ENCODE measurements around the gene KCNH1. TPM values are rescaled to one million over a fixed set of nuclear protein-coding genes. Genes with fewer than 3 reads are reported as not detected.

Gene KCNH1
- total RNA-seq, 2 donors from 2014 or later: 0.68 to 1.2 TPM

DNA sequence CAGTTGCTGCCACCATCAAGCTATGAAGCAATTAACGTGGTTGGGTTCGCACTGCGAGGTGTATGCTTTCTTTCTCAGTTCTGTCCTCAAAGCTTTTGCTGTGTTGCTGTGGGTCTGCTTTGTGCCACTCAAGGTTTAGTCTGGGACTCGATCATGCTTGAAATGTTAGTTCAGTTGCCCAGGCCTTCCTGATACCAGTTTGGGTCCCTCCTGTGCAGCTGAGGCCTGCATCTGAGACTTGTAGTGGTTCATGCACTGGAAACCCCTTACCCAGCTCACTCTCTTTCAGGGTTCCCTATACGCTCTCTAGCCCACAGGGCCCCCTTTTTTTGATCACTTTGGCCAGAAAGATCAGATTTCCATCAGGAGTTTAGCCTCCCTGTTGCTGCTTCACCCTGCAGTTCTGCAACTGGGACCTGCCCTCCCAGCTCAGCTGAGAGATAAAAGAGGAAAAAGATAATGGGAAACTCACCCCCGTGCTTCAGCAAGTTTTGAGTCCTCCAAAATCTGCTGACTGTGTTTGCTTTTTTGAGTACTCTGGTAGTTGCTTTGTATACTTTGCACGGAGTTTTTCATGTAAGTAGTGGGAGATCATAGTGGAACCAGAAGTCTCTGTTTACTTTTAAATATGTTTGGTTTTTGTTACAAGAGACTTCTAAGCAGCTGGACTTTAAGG, 488.2 kb downstream of the KCNH1 start:
- no peaks in the 10 kb centered on the region for H3K36me3 ChIP-seq
- no peak overlapping the region for H3K27ac ChIP-seq
- H3K4me3 ChIP-seq: no peak overlapping the region
- no peaks in the 10 kb centered on the region for H3K4me1 ChIP-seq (replicated peaks)
- H3K9me3 ChIP-seq: no peaks in the 10 kb centered on the region
- TF ChIP-seq POLR2A (IDR thresholded peaks at IDR 0.05) (no peak), POLR2AphosphoS5 (IDR thresholded peaks at IDR 0.05) (no peak)
- TF ChIP-seq, protein P1, sequence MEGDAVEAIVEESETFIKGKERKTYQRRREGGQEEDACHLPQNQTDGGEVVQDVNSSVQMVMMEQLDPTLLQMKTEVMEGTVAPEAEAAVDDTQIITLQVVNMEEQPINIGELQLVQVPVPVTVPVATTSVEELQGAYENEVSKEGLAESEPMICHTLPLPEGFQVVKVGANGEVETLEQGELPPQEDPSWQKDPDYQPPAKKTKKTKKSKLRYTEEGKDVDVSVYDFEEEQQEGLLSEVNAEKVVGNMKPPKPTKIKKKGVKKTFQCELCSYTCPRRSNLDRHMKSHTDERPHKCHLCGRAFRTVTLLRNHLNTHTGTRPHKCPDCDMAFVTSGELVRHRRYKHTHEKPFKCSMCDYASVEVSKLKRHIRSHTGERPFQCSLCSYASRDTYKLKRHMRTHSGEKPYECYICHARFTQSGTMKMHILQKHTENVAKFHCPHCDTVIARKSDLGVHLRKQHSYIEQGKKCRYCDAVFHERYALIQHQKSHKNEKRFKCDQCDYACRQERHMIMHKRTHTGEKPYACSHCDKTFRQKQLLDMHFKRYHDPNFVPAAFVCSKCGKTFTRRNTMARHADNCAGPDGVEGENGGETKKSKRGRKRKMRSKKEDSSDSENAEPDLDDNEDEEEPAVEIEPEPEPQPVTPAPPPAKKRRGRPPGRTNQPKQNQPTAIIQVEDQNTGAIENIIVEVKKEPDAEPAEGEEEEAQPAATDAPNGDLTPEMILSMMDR (IDR thresholded peaks at IDR 0.05): no peak
- H3K27me3 ChIP-seq (replicated peaks; ENCODE audit: insufficient read depth): no peaks in the 10 kb centered on the region
- 75% methylated on average over 7 of the region's 7 CpGs for WGBS
- intact Hi-C loops (cut with DNase I): no loop called here
- DNase-seq (ENCODE audit: low spot score): no peak

DNA sequence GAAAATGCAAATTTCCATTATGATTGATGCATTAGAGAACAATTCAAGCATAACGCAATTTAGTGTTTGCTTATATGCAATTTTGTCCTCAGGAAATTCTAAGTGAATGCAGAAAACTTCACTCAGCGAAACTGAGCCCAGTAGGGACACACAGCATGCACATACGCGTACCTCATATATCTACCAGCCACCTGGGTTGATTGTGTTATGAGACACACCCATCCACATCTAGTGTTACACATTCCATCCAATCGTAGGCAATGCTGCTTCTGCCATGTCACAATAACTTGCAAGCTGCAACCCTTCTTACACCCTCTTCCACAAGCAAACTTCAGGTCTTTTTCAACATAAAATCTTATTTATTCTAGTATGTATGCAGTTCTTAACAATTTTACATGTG, 492.4 kb downstream of the KCNH1 start:
- no peak for DNase-seq (ENCODE audit: low spot score)
- Histone ChIP-seq H3K27me3 (replicated peaks; ENCODE audit: insufficient read depth) (no peaks in the 10 kb centered on the region), H3K36me3 (no peaks in the 10 kb centered on the region), H3K4me1 (replicated peaks) (no peaks in the 10 kb centered on the region), H3K27ac (no peak overlapping the region), H3K9me3 (no peaks in the 10 kb centered on the region), H3K4me3 (no peak overlapping the region)
- intact Hi-C loops (cut with DNase I): no loop called here
- no peak for TF ChIP-seq POLR2AphosphoS5 (IDR thresholded peaks at IDR 0.05)
- no peak for TF ChIP-seq POLR2A (IDR thresholded peaks at IDR 0.05)
- TF ChIP-seq, protein P1 (IDR thresholded peaks at IDR 0.05): no peak
- 80% methylated on average over 5 of the region's 5 CpGs for WGBS

DNA sequence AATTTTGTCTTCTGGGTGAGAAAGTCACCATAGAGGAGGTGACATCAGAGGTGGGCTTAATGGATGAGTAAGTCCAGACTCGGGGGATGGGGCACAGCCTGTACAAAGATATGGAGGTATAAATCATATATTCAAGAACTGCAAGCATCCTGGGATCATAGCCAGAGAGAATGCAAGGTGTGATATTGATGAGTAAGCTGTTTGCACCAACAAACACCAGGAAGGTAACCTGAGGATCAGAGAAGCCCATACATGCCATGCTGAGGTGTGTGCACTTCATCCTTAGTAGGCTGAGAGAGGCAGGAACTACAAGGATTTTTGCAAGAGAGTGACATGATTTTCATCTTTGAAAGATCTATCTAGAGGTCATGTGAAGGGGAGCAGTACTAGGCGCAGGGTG, 498.8 kb downstream of the KCNH1 start:
- intact Hi-C loops (cut with DNase I): no loop called here
- no peak for TF ChIP-seq POLR2AphosphoS5 (IDR thresholded peaks at IDR 0.05)
- TF ChIP-seq, protein P1 (IDR thresholded peaks at IDR 0.05): no peak
- TF ChIP-seq POLR2A (IDR thresholded peaks at IDR 0.05): no peak

DNA sequence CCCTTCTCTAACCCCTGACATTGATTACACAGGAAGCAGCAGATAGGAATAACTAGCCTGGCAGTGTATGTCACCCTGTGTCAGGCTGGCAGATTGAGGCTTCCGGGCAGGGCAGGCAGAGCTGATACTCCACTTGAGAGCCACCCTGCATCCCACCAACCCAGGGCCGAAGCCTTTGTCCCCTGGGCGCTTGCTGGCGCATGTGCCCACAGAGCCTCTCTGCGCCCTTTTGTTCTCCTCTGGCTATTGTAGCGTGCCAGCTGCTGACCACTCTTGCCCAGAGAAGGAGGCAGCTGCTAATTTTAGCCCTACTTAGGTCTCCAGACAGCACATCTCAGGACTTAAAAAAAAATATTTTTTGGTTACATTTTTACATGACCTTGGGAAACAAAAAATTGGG, 500.3 kb downstream of the KCNH1 start:
- Histone ChIP-seq H3K9me3 (no peaks in the 10 kb centered on the region), H3K27me3 (replicated peaks; ENCODE audit: insufficient read depth) (no peaks in the 10 kb centered on the region), H3K4me3 (no peak overlapping the region), H3K36me3 (no peaks in the 10 kb centered on the region), H3K4me1 (replicated peaks) (no peaks in the 10 kb centered on the region), H3K27ac (no peak overlapping the region)
- DNase-seq (ENCODE audit: low spot score): no peak
- intact Hi-C loops (cut with DNase I): no loop called here
- WGBS: 92% methylated on average over 6 of the region's 6 CpGs
- TF ChIP-seq, protein P1 (IDR thresholded peaks at IDR 0.05): no peak
- TF ChIP-seq POLR2A (IDR thresholded peaks at IDR 0.05) (no peak), POLR2AphosphoS5 (IDR thresholded peaks at IDR 0.05) (no peak)

More for the DNA sequence above, 498.8 kb downstream of the KCNH1 start:
- Histone ChIP-seq H3K4me1 (replicated peaks) (no peaks in the 10 kb centered on the region), H3K4me3 (no peak overlapping the region), H3K27me3 (replicated peaks; ENCODE audit: insufficient read depth) (no peaks in the 10 kb centered on the region), H3K27ac (no peak overlapping the region), H3K36me3 (no peaks in the 10 kb centered on the region), H3K9me3 (no peaks in the 10 kb centered on the region)
- WGBS: 90% methylated on average over 2 of the region's 2 CpGs
- DNase-seq (ENCODE audit: low spot score): no peak

DNA sequence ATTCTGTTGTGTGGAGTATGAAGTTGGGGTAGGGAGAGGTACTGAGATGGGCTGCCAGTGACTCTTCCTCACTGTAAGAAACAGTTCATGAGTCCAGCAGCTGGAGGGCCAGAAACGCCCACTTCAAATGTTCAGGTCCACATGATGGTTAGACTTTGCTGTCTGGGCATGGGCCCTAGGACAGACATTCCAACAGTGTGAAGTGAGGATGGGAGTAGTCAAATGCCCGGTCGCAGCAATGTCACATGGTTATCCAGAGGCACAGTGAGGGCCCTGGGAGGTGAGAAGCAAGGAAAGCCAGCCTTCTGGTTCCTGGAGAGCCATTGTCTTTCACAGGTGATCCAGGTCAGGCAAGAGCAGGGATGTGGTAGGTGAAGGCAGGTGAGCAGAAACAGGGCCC, 500.8 kb downstream of the KCNH1 start:
- no peaks in the 10 kb centered on the region for H3K4me1 ChIP-seq (replicated peaks)
- intact Hi-C loops (cut with DNase I): no loop called here
- H3K9me3 ChIP-seq: no peaks in the 10 kb centered on the region
- H3K27ac ChIP-seq: no peak overlapping the region
- H3K4me3 ChIP-seq: no peak overlapping the region
- H3K27me3 ChIP-seq (replicated peaks; ENCODE audit: insufficient read depth): no peaks in the 10 kb centered on the region
- WGBS: 98% methylated on average over 3 of the region's 3 CpGs
- H3K36me3 ChIP-seq: no peaks in the 10 kb centered on the region
- TF ChIP-seq POLR2A (IDR thresholded peaks at IDR 0.05) (no peak), POLR2AphosphoS5 (IDR thresholded peaks at IDR 0.05) (no peak)
- TF ChIP-seq, protein P1 (IDR thresholded peaks at IDR 0.05): no peak
- DNase-seq (ENCODE audit: low spot score): no peak

All from prostate gland (tissue), 2 donors.